Activated naive CD8-positive, alpha-beta T cell treated with anti-CD3 and anti-CD28 coated beads, Interleukin-2, amount 50 U/mL, for 16 hours (primary cell): ENCODE results near the gene LRIT1.

Experiments used
- DNase-seq: peaks from one replicate; pipeline ENCODE4 v3.0.0-alpha.2; 2020; ENCODE audit warnings: low read depth, low spot score

Gene LRIT1

GRCh38 chr10:84193846-84194423 is 47.4 kb downstream of the LRIT1 start:
- DNase-seq: no peak

DNA sequence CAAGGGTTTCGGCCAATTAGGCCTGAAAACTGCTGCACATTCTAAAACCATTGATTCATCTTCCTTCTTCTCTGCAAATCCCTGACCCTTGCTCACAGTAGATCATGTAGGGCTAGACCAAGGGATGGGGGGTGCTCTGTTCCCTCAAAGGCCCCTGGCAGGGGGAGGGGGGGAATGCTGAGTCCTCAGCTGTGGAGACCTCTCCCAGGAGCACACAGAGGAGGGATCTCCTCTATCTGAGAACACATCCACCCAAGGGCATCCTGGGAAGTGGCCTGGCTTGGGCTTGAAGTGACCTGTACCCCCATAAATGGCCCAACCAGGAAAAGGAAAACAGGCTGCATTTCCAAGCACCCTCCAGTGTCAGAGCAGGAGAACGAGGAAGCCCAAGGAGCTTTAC is 48.0 kb downstream of the LRIT1 start:
- DNase-seq: no peak

- no peak for DNase-seq
Measured at GRCh38 chr10:84191106-84191505, 50.2 kb downstream of the LRIT1 start.

- no peak for DNase-seq
Measured at GRCh38 chr10:84190621-84191020, 50.7 kb downstream of the LRIT1 start.

DNA sequence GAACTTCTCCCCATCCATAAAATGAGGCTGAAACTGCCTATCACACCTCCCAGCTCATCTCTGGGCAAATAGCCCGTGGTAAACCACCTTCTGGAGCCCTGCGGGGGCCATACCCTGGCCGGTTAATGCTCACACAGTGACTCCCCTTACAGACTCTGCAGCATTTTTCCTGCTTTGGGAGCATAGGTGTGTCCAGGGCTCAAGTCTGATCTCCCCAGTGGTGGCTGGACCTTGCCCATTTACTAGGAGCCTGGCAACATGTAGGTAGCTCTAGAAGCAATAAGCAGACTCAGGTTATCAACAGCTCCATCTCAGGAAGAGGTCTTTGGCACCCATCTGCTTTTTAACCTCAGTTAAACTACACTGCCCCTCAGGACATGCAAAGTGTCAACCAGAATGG is 52.5 kb downstream of the LRIT1 start:
- DNase-seq: no peak

GRCh38 chr10:84185526-84186175 is 55.7 kb downstream of the LRIT1 start:
- no peak for DNase-seq

DNA sequence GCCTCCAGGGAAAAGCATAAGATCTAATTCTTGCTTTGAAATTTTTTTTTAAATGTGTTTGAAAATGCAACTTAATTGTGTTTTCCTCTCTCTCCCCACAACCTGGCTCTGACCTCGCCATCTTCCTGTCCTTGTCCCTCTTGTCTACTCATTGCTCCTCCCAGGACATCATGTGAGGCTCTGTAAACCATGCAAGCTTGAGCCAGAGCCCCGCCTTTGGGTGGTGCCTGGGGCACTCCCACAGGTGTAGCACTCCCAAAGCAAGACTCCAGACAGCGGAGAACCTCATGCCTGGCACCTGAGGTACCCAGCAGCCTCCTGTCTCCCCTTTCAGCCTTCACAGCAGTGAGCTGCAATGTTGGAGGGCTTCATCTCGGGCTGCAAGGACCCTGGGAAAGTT is 56.8 kb downstream of the LRIT1 start:
- no peak for DNase-seq

DNA sequence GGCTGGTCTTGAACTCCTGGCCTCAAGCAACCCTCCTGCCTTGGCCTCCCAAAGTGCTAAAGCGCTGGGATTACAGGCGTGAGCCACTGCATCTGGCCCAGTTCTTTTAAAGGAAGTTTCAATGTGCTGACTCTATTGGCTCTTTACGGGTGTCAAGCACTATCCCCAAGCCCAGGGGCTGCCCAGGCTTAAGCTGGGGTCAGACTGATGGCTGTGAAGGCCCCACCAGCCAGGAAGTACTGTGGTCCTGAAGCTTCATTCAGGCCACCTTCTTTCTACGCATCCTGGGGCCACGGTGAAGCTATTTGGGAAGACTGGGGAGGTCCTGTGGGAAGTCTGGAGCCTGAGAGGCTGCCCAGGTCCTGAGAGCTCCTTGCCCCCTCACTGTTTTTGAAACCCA is 59.7 kb downstream of the LRIT1 start:
- DNase-seq: no peak
